H1 (cell line): ENCODE results near the gene IFNL4.

Source experiments
- ATF2 ChIP-seq: IDR thresholded peaks from 2 replicates; pipeline ENCODE4 v1.6.1; 2012; ENCODE audit warnings: low read length, inconsistent platforms
- CTCF ChIP-seq, 3 experiments: IDR thresholded peaks; 1 replicate in 2 of 3; 2 replicates in 1 of 3; pipeline versions ENCODE4 v1.5.1 to v1.6.1; 2011; ENCODE audit warnings: low read length in 3 of 3, mild to moderate bottlenecking in 3 of 3, inconsistent platforms in 2 of 3, low read depth in 1 of 3, moderate library complexity in 1 of 3; ENCODE audit not compliant: insufficient read depth in 1 of 3; ENCODE audit errors: control extremely low read depth in 1 of 3
- GABPA ChIP-seq: IDR thresholded peaks from 2 replicates; pipeline ENCODE4 v1.6.1; 2011; ENCODE audit warnings: mild to moderate bottlenecking, low read length, moderate library complexity, borderline replicate concordance; ENCODE audit not compliant: insufficient read depth
- MAX ChIP-seq: IDR thresholded peaks from 2 replicates; pipeline ENCODE4 v1.6.1; 2012; ENCODE audit warnings: inconsistent platforms
- POLR2A ChIP-seq, 2 experiments: IDR thresholded peaks; 1 replicate in 1 of 2; 2 replicates in 1 of 2; pipeline ENCODE4 v1.6.1; 2011; ENCODE audit warnings: low read depth in 2 of 2, low read length in 2 of 2, mild to moderate bottlenecking in 2 of 2; ENCODE audit errors: control extremely low read depth in 1 of 2
- RFX5 ChIP-seq: IDR thresholded peaks from 2 replicates; pipeline ENCODE4 v1.6.1; 2011; ENCODE audit warnings: low read depth, low read length, improper control_type of control experiment, borderline replicate concordance
- SIRT6 ChIP-seq: IDR thresholded peaks from one replicate; pipeline ENCODE4 v1.7.1; 2012; ENCODE audit warnings: low read length, inconsistent platforms
- SIX5 ChIP-seq: IDR thresholded peaks from 2 replicates; pipeline ENCODE4 v1.6.1; 2011; ENCODE audit warnings: mild to moderate bottlenecking, low read depth, low read length
- SP4 ChIP-seq: IDR thresholded peaks from 2 replicates; pipeline ENCODE4 v1.6.1; 2012; ENCODE audit warnings: low read length, inconsistent platforms

GRCh38 chr19:39208175-39208795 is 40.4 kb downstream of the IFNL4 start:
- no peak for TF ChIP-seq CTCF (IDR thresholded peaks at IDR 0.05; ENCODE audit: control extremely low read depth in 1 of 3, insufficient read depth in 1 of 3, low read depth in 1 of 3, low read length in 3 of 3)
- no peak for TF ChIP-seq SIX5
- TF ChIP-seq MAX = no peak
- no peak for TF ChIP-seq RFX5
- TF ChIP-seq ATF2 = no peak
- TF ChIP-seq POLR2A (IDR thresholded peaks at IDR 0.05; ENCODE audit: control extremely low read depth in 1 of 2, low read depth in 2 of 2, low read length in 2 of 2) = no peak
- no peak for TF ChIP-seq GABPA
- TF ChIP-seq SIRT6 = no peak
- TF ChIP-seq SP4 = no peak
